ENCODE data around the gene USE1. TPM values are rescaled to one million over a fixed set of nuclear protein-coding genes. Genes with fewer than 3 reads are reported as not detected.

Gene USE1
- total and polyA plus RNA-seq, 9 of the 15 experiments (the other 6 are each of a cell fraction or from before 2014, with no cell fraction given): 17.3 to 52.4 (median 34.0) TPM

GRCh38 chr19:17248011-17248776 is 33.0 kb downstream of the USE1 start (continued):
- TF ChIP-seq POLR3A (IDR thresholded peaks at IDR 0.05; ENCODE audit: borderline replicate concordance, extremely low read depth, insufficient read depth, insufficient read length) (no peak), MXI1 (IDR thresholded peaks at IDR 0.05; ENCODE audit: low read depth, low read length) (no peak), THAP12 (CRISPR knock-in tag; IDR thresholded peaks at IDR 0.05) (no peak), SAFB (IDR thresholded peaks at IDR 0.05; ENCODE audit: borderline replicate concordance, low read depth, low read length) (no peak), ZHX1 (conservative IDR thresholded peaks at IDR 0.05; ENCODE audit: low read length) (no peak), ARID3A (IDR thresholded peaks at IDR 0.05; ENCODE audit: borderline replicate concordance, low read depth, low read length) (no peak), ELF4 (CRISPR knock-in tag; IDR thresholded peaks at IDR 0.05) (no peak), HDGF (IDR thresholded peaks at IDR 0.05) (no peak), CTBP1 (IDR thresholded peaks at IDR 0.05; ENCODE audit: borderline replicate concordance) (0 out of 2 replicates have a peak, but pooled peaks have one; percentile 14), CTCFL (IDR thresholded peaks at IDR 0.05; ENCODE audit: borderline replicate concordance, insufficient read depth, low read depth, low read length, poor library complexity, severe bottlenecking) (no peak), MAX (CRISPR knock-in tag; IDR thresholded peaks at IDR 0.05) (no peak), OTX1 (CRISPR knock-in tag; IDR thresholded peaks at IDR 0.05) (no peak), ARNT (IDR thresholded peaks at IDR 0.05) (no peak), MEF2A (IDR thresholded peaks at IDR 0.05; ENCODE audit: control insufficient read depth, low read depth, low read length) (no peak)

All from K562 (cell line).